Measurements from ENCODE around the gene AKIP1.

DNA sequence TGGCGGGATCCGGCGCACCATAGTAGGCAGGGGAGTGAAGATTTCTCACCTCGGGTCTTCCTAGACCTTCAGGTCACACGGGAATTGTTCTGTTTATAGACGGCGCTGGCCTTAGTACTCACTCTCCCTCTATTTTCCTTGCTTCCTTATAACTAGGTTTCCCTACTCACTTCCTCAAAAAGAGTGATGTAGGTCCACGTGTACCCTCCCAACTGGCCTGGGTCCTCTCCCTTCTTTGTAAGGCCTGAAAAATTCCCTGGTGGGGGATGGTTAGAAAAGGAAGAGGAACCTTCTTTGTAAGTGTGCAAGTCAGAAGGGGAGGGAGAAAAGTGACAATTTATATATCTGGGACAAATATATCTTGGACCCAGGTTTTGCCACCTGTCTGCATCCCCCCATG is 56.2 kb downstream of the AKIP1 start:
- TF ChIP-seq, protein P1, sequence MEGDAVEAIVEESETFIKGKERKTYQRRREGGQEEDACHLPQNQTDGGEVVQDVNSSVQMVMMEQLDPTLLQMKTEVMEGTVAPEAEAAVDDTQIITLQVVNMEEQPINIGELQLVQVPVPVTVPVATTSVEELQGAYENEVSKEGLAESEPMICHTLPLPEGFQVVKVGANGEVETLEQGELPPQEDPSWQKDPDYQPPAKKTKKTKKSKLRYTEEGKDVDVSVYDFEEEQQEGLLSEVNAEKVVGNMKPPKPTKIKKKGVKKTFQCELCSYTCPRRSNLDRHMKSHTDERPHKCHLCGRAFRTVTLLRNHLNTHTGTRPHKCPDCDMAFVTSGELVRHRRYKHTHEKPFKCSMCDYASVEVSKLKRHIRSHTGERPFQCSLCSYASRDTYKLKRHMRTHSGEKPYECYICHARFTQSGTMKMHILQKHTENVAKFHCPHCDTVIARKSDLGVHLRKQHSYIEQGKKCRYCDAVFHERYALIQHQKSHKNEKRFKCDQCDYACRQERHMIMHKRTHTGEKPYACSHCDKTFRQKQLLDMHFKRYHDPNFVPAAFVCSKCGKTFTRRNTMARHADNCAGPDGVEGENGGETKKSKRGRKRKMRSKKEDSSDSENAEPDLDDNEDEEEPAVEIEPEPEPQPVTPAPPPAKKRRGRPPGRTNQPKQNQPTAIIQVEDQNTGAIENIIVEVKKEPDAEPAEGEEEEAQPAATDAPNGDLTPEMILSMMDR (IDR thresholded peaks at IDR 0.05) = no peak
- TF ChIP-seq EZH2 (IDR thresholded peaks at IDR 0.05) (no peak), EZH2phosphoT487 (IDR thresholded peaks at IDR 0.05) (no peak)
